Measurements from ENCODE around the gene WBP4.

- no peak for TF ChIP-seq CTCF (IDR thresholded peaks at IDR 0.05 in 2 of 3, conservative IDR thresholded peaks at IDR 0.05 in 1 of 3; ENCODE audit: borderline replicate concordance in 1 of 3, insufficient read depth in 1 of 3, low read depth in 2 of 3, low read length in 2 of 3)
- no peak for TF ChIP-seq SRF (IDR thresholded peaks at IDR 0.05; ENCODE audit: low read depth)
- TF ChIP-seq SP1 (IDR thresholded peaks at IDR 0.05; ENCODE audit: low read depth): no peak
- TF ChIP-seq EGR1 (IDR thresholded peaks at IDR 0.05; ENCODE audit: low read depth): no peak
- no peak for TF ChIP-seq FOSL1 (IDR thresholded peaks at IDR 0.05; ENCODE audit: low read depth)
- TF ChIP-seq POLR2A (IDR thresholded peaks at IDR 0.05; ENCODE audit: borderline replicate concordance, extremely low read depth, insufficient read depth, insufficient read length): no peak
- TF ChIP-seq CEBPB (IDR thresholded peaks at IDR 0.05; ENCODE audit: low read depth): no peak
- TF ChIP-seq MAX (IDR thresholded peaks at IDR 0.05): no peak
- TF ChIP-seq ATF3 (IDR thresholded peaks at IDR 0.05): no peak
- no peak for TF ChIP-seq POLR2AphosphoS5 (IDR thresholded peaks at IDR 0.05; ENCODE audit: low read depth, low read length)
- TF ChIP-seq EZH2phosphoT487 (IDR thresholded peaks at IDR 0.05; ENCODE audit: borderline replicate concordance): no peak
- TF ChIP-seq ELF1 (IDR thresholded peaks at IDR 0.05; ENCODE audit: borderline replicate concordance, low read depth): no peak
Observed at GRCh38 chr13:41032691-41033376, 28.5 kb upstream of the WBP4 start.

All from HCT116 (cell line).